Naive thymus-derived CD8-positive, alpha-beta T cell (primary cell): Measurements from ENCODE around the gene VSTM4. TPM values are rescaled to one million over a fixed set of nuclear protein-coding genes. Genes with fewer than 3 reads are reported as not detected.

ENCODE experiments used
- ATAC-seq, 2 donors: fragments of 150-1000 bp; cut with Tn5 transposase in 1 of 2; sonication (Bioruptor Pico), chemical (Tn5 transposase) in 1 of 2; 1 replicate in 1 of 2; 2 replicates in 1 of 2; pipeline ENCODE4 v1.10.0; 2021; ENCODE audit warnings: mild to moderate bottlenecking in 2 of 2, moderate library complexity in 2 of 2
- POLR2A ChIA-PET: fragments of 350-600 bp; sonication (Branson Sonifier 250); formaldehyde crosslinking; loops from one replicate; lab custom pipeline; 2021; ENCODE audit warnings: antibody characterized with exemption; lab: Charles Lee
- DNase-seq, 10 donors: peaks; one replicate each; pipeline versions ENCODE4 v3.0.0 to v3.0.0-alpha.2; 2020 to 2022
- H3K27ac Mint-ChIP-seq, 10 donors: one replicate each; pipeline ENCODE4 v1.8.0; 2020 to 2022; ENCODE audit warnings: mild to moderate bottlenecking in 10 of 10, mixed read lengths in 10 of 10, moderate library complexity in 4 of 10, inconsistent platforms in 1 of 10
- H3K27me3 Mint-ChIP-seq, 5 donors: one replicate each; pipeline ENCODE4 v1.8.0; 2021 to 2022; ENCODE audit warnings: mixed read lengths in 5 of 5
- H3K36me3 Mint-ChIP-seq, 3 donors: one replicate each; pipeline ENCODE4 v1.8.0; 2020 to 2022; ENCODE audit warnings: mixed read lengths in 3 of 3, mild to moderate bottlenecking in 2 of 3, inconsistent platforms in 1 of 3
- H3K4me1 Mint-ChIP-seq, 4 donors: one replicate each; pipeline ENCODE4 v1.8.0; 2021 to 2022; ENCODE audit warnings: mixed read lengths in 4 of 4
- H3K4me3 Mint-ChIP-seq, 10 donors: one replicate each; pipeline ENCODE4 v1.8.0; 2020 to 2022; ENCODE audit warnings: mild to moderate bottlenecking in 10 of 10, mixed read lengths in 10 of 10, moderate library complexity in 6 of 10, inconsistent platforms in 1 of 10
- H3K9me3 Mint-ChIP-seq, 9 donors: one replicate each; pipeline ENCODE4 v1.8.0; 2020 to 2022; ENCODE audit warnings: mixed read lengths in 9 of 9, mild to moderate bottlenecking in 3 of 9, inconsistent platforms in 1 of 9, moderate library complexity in 1 of 9
- polyA plus RNA-seq, 3 donors: library from polyadenylated mRNA; unstranded; fragments of 300-500 nt; fragmentation: Illumina TruSeq; gene quantifications; one replicate each; pipeline ENCODE4 v1.2.3, GENCODE V29; 2021
- total RNA-seq, 8 experiments: library from RNA in 2 of 8; stranded (reverse) in 2 of 8; gene quantifications; one replicate each; pipeline ENCODE4 v1.2.3 and lab custom pipeline; 2021 to 2026

The VSTM4 gene
- total and polyA plus RNA-seq, 5 experiments from 2014 or later, result 0.07 TPM; not detected in 4

DNA sequence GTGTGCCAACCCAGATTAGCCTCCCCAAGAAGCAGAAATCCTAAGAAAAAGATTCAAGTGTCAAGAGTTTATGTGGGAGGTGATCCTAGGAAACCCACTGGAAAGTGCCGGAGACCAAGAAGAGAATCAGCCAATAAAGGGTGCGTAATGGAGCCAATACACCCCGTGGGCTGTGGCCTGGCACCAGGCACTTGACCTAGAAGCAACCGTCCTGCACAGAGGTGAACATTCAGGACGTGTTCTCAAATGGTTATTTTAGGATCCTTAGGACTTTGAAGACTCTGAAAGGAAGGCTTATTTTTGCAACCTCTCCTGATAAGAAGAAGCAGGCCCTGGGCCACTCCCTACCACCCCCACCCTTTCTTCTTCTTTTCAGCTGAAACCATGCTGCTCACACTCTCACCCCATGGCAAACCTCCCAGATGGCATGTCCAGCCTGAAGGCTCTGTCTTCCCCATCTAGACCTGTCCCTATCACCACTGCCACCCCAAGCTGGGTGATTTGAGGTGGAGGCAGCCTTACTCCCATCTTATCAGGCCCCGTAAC lies 46.6 kb downstream of the VSTM4 start:
- ATAC-seq (no peak), DNase-seq (no peak)
- no peak overlapping the region for H3K4me3 Mint-ChIP-seq
- POLR2A ChIA-PET, result no interaction called here
- H3K27ac Mint-ChIP-seq, result no peak overlapping the region
- H3K27me3 Mint-ChIP-seq, result peaks cover 2 to 17% (median 7%) of the 10 kb centered on the region in 5 donors
- peaks cover 0 to 10% (median 2%) of the 10 kb centered on the region in 9 donors for H3K9me3 Mint-ChIP-seq
- no peaks in the 10 kb centered on the region for H3K36me3 Mint-ChIP-seq
- no peaks in the 10 kb centered on the region for H3K4me1 Mint-ChIP-seq

DNA sequence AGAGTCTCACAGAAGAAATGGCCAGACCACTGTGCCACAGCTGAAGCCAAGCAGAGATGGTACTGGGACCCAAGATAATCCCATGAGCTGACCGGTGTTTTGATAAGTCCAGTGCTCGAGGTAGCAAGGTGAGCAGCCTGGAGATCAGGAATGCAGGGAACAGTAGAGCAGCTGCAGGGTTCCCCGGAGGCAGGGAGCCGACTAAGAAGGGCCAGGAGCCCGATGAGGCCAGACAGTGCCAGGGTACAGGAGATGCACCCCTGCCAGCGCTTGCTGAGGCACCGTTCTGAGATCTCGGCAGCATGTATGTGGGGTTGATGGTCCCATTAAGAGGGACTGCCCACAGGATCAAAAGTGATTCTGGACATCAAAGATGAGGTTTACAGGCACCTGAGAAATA lies 47.1 kb downstream of the VSTM4 start:
- POLR2A ChIA-PET, result no interaction called here
- DNase-seq (no peak), ATAC-seq (no peak)
- Mint-ChIP-seq H3K4me3 (no peak overlapping the region), H3K4me1 (no peaks in the 10 kb centered on the region), H3K9me3 (peaks cover 0 to 15% (median 5%) of the 10 kb centered on the region in 9 donors), H3K36me3 (no peaks in the 10 kb centered on the region), H3K27ac (no peak overlapping the region), H3K27me3 (peaks cover 2 to 20% (median 7%) of the 10 kb centered on the region in 5 donors)

DNA sequence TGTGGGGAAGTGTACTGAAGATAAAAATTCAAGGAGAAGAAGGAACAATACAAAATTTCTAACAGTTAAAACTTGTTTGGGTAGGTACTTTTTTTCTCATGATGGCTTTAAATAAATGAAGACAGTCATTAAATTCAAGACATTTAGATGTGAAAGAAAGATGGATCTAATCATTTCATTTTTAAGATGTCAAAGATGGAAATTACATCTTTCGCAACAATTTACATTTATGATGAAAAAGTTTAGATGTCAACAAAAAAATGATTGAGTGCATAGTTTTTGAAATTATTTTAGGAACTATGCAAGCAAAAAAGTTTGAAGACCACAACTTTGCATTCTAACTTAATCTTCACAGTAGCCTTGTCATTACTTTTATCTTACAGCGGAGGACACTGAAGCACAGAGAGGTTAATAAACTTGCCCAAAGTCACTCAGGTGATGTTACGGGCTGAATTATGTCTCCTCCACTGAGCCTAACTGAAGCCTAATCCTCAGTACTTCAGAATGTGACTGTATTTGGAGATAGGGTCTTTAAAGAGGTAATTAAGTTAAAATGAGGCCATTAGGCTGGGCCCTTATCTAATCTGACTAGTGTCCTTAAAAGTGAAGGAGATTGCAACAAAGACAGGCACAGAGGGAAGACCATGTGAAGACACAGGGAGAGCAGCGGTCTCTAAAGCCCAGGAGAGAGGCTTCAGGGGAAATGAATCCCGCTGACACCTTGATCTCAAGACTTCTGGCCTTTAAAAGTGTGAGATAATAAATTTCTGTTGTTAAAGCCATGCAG lies 48.2 kb downstream of the VSTM4 start:
- H3K27me3 Mint-ChIP-seq, result peaks cover 2 to 20% (median 7%) of the 10 kb centered on the region in 5 donors
- peaks cover 0 to 7% (median 0%) of the 10 kb centered on the region in 3 donors for H3K36me3 Mint-ChIP-seq
- H3K4me1 Mint-ChIP-seq, result no peaks in the 10 kb centered on the region
- DNase-seq, result no peak
- ATAC-seq, result no peak
- POLR2A ChIA-PET, result no interaction called here
- no peak overlapping the region for H3K4me3 Mint-ChIP-seq
- H3K27ac Mint-ChIP-seq, result no peak overlapping the region
- peaks cover 7 to 26% (median 15%) of the 10 kb centered on the region in 9 donors for H3K9me3 Mint-ChIP-seq

DNA sequence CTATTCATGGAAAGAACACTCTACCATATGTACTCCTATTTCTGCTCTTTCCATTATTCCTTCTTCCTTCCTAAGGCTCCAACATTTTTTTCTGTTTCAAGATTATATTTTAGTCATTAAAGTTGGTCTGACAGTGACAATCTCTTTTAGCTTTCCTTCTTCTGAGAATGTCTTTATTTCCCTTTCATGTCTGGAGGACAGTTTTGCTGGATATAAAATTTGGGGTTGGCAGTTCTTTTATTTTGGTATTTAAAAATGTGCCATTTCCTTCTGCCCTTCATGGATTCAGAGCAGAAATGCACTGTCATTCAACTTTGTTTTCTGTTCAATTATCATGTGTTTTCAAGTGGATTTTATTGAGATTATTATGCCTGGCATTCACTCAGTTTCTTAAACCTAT lies 53.1 kb downstream of the VSTM4 start:
- ATAC-seq (no peak), DNase-seq (no peak)
- Mint-ChIP-seq H3K27me3 (peaks cover 2 to 18% (median 7%) of the 10 kb centered on the region in 5 donors), H3K27ac (no peak overlapping the region), H3K9me3 (peaks cover 17 to 40% (median 25%) of the 10 kb centered on the region in 9 donors), H3K4me3 (no peak overlapping the region), H3K4me1 (no peaks in the 10 kb centered on the region), H3K36me3 (peaks cover 0 to 17% (median 0%) of the 10 kb centered on the region in 3 donors)
- POLR2A ChIA-PET, result no interaction called here

DNA sequence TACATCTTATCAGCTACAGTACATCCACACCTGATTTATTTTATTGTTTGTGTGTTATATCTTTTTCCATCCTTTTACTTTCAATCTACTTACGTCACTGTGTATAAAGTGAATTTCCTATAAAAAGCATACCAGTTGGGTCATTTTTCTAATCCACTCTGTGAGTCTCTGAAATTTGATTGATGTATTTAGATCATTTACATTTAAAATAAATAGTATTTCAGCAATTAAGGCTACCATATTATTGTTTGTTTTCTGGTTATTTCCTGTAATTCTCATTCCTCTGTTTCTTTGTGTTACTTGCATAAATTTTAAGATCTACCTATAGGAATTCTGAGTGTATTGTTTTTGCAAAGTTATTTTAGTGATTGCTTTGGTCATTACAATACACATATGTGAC lies 53.7 kb downstream of the VSTM4 start:
- no peak for ATAC-seq
- Mint-ChIP-seq H3K9me3 (peaks cover 17 to 40% (median 25%) of the 10 kb centered on the region in 9 donors), H3K4me3 (no peak overlapping the region), H3K27ac (no peak overlapping the region), H3K36me3 (peaks cover 0 to 17% (median 0%) of the 10 kb centered on the region in 3 donors), H3K4me1 (no peaks in the 10 kb centered on the region), H3K27me3 (peaks cover 2 to 16% (median 10%) of the 10 kb centered on the region in 5 donors)
- POLR2A ChIA-PET, result no interaction called here
- no peak for DNase-seq

DNA sequence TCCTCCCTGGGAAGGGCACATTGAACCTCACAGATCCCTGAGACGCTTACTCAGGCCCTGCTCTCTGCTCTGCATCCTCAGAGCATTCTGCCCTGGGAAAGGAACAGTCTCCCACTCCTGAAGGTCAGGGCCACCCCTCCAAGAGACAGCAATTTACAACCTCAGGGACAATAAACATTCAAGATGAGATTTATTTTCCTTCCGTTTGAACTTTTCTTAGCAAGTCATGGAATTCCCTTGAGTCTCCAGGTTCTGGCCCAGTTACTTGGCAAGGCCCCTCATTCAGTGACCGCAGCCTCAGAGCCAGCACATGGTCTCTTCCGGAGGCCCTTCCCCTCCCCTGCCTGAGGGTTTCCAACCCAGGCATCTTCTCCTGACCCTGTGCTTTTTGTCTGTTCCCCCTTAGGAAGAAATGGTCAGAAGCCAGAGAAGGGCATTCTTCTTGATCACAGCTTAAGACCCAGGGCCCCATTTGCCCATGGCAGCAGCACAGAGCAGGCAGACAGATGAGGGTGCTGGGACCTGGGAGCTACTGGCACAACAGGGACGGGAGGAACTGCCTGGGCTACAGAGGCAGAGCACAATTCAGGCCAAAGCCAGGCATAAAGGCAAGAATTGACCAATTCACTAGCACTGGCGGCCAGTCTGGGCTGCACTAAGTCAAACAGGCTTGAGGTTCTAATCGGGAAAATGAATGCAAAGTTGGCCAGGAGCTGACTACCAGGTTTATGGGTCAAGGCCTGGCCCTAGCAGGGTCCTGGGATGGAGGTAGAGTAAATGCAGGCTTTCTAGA lies 56.7 kb downstream of the VSTM4 start:
- ATAC-seq, result no peak
- Mint-ChIP-seq H3K27me3 (peaks cover 2 to 11% (median 4%) of the 10 kb centered on the region in 5 donors), H3K4me1 (no peaks in the 10 kb centered on the region), H3K36me3 (peaks cover 0 to 17% (median 0%) of the 10 kb centered on the region in 3 donors), H3K4me3 (no peak overlapping the region), H3K27ac (no peak overlapping the region), H3K9me3 (peaks cover 11 to 32% (median 22%) of the 10 kb centered on the region in 9 donors)
- no peak for DNase-seq
- POLR2A ChIA-PET, result no interaction called here

DNA sequence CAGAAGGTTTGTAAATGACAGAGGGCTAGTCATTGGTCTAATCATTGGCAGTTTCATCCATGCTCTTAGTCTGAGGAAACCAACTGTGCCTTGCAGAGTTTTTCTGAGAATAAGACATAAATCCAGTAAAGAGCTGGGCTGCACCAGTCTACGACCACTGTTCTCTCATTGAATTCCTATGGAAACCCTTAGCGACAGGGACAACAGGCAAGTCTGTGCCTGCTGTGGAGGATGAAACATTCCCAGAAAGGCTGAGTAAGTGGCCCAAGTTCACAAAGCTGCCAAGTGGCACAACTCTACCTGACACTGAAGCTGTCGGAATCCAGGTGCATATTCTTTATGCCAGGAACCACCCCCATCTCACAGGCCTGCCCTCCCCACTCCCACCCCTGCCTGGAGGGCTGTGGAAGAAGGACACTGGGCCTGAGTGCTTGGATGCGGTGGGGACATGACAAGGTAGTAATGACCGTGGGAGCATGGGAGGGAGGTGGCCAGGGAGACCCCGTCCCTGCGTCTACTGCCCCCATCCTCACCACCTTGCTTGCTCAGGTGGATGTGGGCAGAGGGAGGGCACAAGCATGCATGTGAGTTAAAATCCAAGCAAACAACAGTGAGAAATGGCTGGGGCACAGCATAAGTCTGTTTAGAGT lies 58.0 kb downstream of the VSTM4 start:
- Mint-ChIP-seq H3K4me1 (no peaks in the 10 kb centered on the region), H3K27me3 (peaks cover 0 to 16% (median 4%) of the 10 kb centered on the region in 5 donors), H3K27ac (no peak overlapping the region), H3K4me3 (no peak overlapping the region), H3K36me3 (peaks cover 0 to 12% (median 0%) of the 10 kb centered on the region in 3 donors), H3K9me3 (peaks cover 3 to 22% (median 13%) of the 10 kb centered on the region in 9 donors)
- DNase-seq (no peak), ATAC-seq (no peak)
- POLR2A ChIA-PET, result no interaction called here

DNA sequence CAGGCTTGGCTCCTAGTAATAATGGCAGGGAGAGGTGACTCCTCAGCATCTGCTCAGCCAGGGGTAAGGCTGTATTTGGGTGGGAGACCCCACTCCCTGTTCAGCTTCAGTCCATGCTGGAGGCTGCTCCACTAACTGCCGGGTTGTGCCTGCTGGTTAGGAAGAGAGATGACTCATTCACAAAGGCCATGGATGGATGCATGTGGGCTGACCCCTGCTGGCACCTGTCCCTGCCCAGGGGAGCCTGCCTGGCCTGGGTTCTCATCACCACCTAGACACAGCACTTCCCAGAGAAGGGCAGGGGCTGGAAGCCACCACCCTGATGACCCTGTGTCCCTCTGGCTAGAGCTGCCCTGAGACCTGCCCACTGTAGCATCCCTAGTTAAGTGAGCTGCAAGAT lies 59.0 kb downstream of the VSTM4 start:
- no peak overlapping the region for H3K4me3 Mint-ChIP-seq
- DNase-seq (no peak), ATAC-seq (no peak)
- peaks cover 0 to 2% (median 0%) of the 10 kb centered on the region in 3 donors for H3K36me3 Mint-ChIP-seq
- H3K4me1 Mint-ChIP-seq, result no peaks in the 10 kb centered on the region
- no peak overlapping the region for H3K27ac Mint-ChIP-seq
- POLR2A ChIA-PET, result no interaction called here
- H3K27me3 Mint-ChIP-seq, result peaks cover 0 to 16% (median 4%) of the 10 kb centered on the region in 5 donors
- H3K9me3 Mint-ChIP-seq, result peaks cover 0 to 17% (median 5%) of the 10 kb centered on the region in 9 donors

DNA sequence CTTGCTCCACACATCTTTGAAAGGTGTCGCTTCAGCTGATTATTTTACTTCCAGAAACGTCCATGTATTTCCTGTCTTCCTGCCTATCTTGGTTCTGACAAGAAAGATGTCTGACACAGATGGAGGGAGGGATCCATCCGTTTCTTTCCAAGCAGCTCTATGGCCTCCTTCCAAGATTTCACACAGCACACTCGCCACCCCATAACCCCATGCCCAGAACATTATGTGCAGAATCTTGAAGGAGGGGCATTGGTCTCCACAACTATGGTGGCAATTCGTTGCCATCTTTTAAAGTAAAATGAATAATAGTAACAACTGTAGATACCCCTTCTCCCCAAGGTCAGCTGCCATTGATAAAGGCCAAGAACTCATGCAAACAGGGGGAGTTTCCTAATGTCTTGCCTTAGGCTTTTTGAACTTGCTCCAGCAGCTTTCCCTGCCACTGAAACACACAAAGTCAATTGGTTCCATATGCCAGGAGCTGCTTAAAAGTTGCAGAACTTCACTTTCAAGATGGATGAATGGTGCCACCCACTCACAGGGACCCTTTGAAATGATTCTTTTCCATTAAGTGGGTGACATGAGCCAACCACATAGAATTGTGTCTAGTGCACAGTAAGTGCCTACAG lies 60.0 kb downstream of the VSTM4 start:
- DNase-seq (no peak), ATAC-seq (no peak)
- no peaks in the 10 kb centered on the region for H3K36me3 Mint-ChIP-seq
- POLR2A ChIA-PET, result no interaction called here
- no peak overlapping the region for H3K27ac Mint-ChIP-seq
- no peak overlapping the region for H3K4me3 Mint-ChIP-seq
- H3K4me1 Mint-ChIP-seq, result no peaks in the 10 kb centered on the region
- H3K27me3 Mint-ChIP-seq, result peaks cover 0 to 16% (median 9%) of the 10 kb centered on the region in 5 donors
- peaks cover 0 to 10% (median 2%) of the 10 kb centered on the region in 9 donors for H3K9me3 Mint-ChIP-seq

DNA sequence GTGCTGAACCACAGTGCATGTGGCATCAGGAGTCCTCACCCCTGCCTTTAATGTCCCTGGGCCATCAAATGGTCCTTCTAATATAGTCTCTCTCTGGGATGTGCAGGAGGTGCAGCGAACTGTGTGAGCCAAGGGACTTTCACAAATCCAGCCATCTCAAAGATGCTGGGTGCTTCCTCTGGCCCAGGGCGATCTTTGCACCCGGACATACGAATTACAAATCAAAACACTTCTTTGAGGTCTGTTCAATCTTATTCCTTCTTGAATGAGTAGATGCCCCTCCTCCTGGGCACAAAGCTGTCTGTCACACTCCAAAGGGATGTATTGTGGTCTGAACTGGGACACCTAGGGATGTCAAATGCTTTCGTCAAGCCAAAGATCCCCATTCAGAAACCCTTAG lies 60.6 kb downstream of the VSTM4 start:
- no peak for ATAC-seq
- Mint-ChIP-seq H3K9me3 (peaks cover 0 to 5% (median 0%) of the 10 kb centered on the region in 9 donors), H3K27me3 (peaks cover 0 to 16% (median 9%) of the 10 kb centered on the region in 5 donors), H3K36me3 (no peaks in the 10 kb centered on the region), H3K27ac (no peak overlapping the region), H3K4me3 (no peak overlapping the region), H3K4me1 (no peaks in the 10 kb centered on the region)
- POLR2A ChIA-PET, result no interaction called here
- DNase-seq, result no peak

DNA sequence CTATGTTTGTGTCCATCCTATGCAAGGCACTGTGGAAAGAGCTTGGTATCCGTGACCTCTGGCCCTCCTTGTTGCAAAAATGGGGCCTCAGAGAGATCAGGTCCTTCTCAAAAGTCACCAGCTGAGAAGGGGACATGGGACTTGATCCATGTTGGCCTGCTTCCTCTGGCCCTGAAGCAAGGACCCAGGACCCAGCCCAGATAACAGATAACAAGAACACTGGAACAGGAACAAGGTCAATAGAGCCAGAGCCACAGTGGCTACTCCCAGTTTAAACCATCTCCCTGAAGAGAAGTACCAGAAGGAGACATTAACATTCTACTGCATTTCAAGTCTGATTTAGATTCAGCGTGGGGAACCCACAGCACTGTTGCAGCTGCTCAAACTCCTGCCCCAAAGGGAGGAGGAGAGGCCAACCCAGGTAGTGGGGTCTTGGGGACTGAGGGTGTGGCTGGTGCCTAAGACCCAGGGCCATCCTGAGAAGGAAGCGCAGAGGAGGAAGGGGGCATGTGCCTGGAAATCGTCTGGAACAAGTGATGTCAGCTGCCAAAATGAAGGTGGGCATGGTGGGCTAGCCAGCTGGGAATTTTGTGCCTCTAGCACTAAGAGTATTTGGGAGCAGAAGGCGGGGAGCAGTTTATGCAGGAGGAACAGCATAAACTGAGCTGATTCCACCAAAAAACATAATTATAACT lies 61.2 kb downstream of the VSTM4 start:
- no peak for ATAC-seq
- H3K36me3 Mint-ChIP-seq, result no peaks in the 10 kb centered on the region
- POLR2A ChIA-PET, result no interaction called here

More for the DNA sequence above, 61.2 kb downstream of the VSTM4 start:
- H3K27ac Mint-ChIP-seq, result no peak overlapping the region
- peaks cover 0 to 2% (median 0%) of the 10 kb centered on the region in 9 donors for H3K9me3 Mint-ChIP-seq
- no peak overlapping the region for H3K4me3 Mint-ChIP-seq
- DNase-seq, result no peak
- H3K4me1 Mint-ChIP-seq, result no peaks in the 10 kb centered on the region
- H3K27me3 Mint-ChIP-seq, result peaks cover 0 to 16% (median 9%) of the 10 kb centered on the region in 5 donors
